ENCODE measurements around the gene PPFIA4.

Gene PPFIA4

GRCh38 chr1:203052601-203053000 lies 26.3 kb downstream of the PPFIA4 start:
- no peaks in the 10 kb centered on the region for H3K36me3 ChIP-seq (ENCODE audit: insufficient read depth, low read length)
- H3K27ac ChIP-seq (ENCODE audit: low read length) = no peak overlapping the region
- H3K4me1 ChIP-seq (ENCODE audit: insufficient read depth, low read length) = no peaks in the 10 kb centered on the region; the same call in 1 of the 2 replicates
- H3K4me2 ChIP-seq (ENCODE audit: insufficient read depth, low read length) = no peak overlapping the region
- no peak overlapping the region for H2AFZ ChIP-seq (ENCODE audit: low read depth, low read length)
- H3K9me3 ChIP-seq (ENCODE audit: insufficient read depth, low read length, severe bottlenecking) = no peaks in the 10 kb centered on the region
- ATAC-seq (ENCODE audit: insufficient read depth, low read depth) (no peak), DNase-seq (no peak)
- peaks cover 3% of the 10 kb centered on the region; the same call in 1 of the 2 replicates for H4K20me1 ChIP-seq (ENCODE audit: insufficient read depth, low read length)
- no peaks in the 10 kb centered on the region for H3K79me2 ChIP-seq (ENCODE audit: insufficient read depth, low read length)
- H3K4me3 ChIP-seq (ENCODE audit: low read depth in 1 of 2, low read length in 2 of 2) = no peak overlapping the region
- TF ChIP-seq CTCF (IDR thresholded peaks at IDR 0.05; ENCODE audit: borderline replicate concordance, extremely low read depth, low read length, poor library complexity, severe bottlenecking) = no peak
- no peak for TF ChIP-seq EZH2 (IDR thresholded peaks at IDR 0.05; ENCODE audit: borderline replicate concordance, low read depth, low read length, severe bottlenecking)
- peaks cover 63% of the 10 kb centered on the region for H3K27me3 ChIP-seq (ENCODE audit: insufficient read depth, low read length, poor library complexity)
- no peak overlapping the region for H3K9ac ChIP-seq (ENCODE audit: low read depth, low read length)

GRCh38 chr1:203054184-203054583 lies 27.9 kb downstream of the PPFIA4 start:
- TF ChIP-seq CTCF (IDR thresholded peaks at IDR 0.05; ENCODE audit: borderline replicate concordance, extremely low read depth, low read length, poor library complexity, severe bottlenecking) (no peak), EZH2 (IDR thresholded peaks at IDR 0.05; ENCODE audit: borderline replicate concordance, low read depth, low read length, severe bottlenecking) (no peak)
- Histone ChIP-seq H3K36me3 (ENCODE audit: insufficient read depth, low read length) (no peaks in the 10 kb centered on the region), H3K79me2 (ENCODE audit: insufficient read depth, low read length) (no peaks in the 10 kb centered on the region), H3K4me2 (ENCODE audit: insufficient read depth, low read length) (no peak overlapping the region), H4K20me1 (ENCODE audit: insufficient read depth, low read length) (peaks cover 3% of the 10 kb centered on the region; the same call in 1 of the 2 replicates), H3K9ac (ENCODE audit: low read depth, low read length) (no peak overlapping the region), H2AFZ (ENCODE audit: low read depth, low read length) (no peak overlapping the region), H3K27ac (ENCODE audit: low read length) (no peak overlapping the region), H3K4me1 (ENCODE audit: insufficient read depth, low read length) (no peaks in the 10 kb centered on the region; the same call in 1 of the 2 replicates), H3K4me3 (ENCODE audit: low read depth in 1 of 2, low read length in 2 of 2) (no peak overlapping the region), H3K9me3 (ENCODE audit: insufficient read depth, low read length, severe bottlenecking) (no peaks in the 10 kb centered on the region), H3K27me3 (ENCODE audit: insufficient read depth, low read length, poor library complexity) (peaks cover 58% of the 10 kb centered on the region)
- DNase-seq (no peak), ATAC-seq (ENCODE audit: insufficient read depth, low read depth) (no peak)

GRCh38 chr1:203054642-203055041 lies 28.4 kb downstream of the PPFIA4 start:
- Histone ChIP-seq H3K4me1 (ENCODE audit: insufficient read depth, low read length) (no peaks in the 10 kb centered on the region; the same call in 1 of the 2 replicates), H3K27me3 (ENCODE audit: insufficient read depth, low read length, poor library complexity) (peaks cover 57% of the 10 kb centered on the region), H3K9ac (ENCODE audit: low read depth, low read length) (no peak overlapping the region), H3K79me2 (ENCODE audit: insufficient read depth, low read length) (no peaks in the 10 kb centered on the region), H3K4me3 (ENCODE audit: low read depth in 1 of 2, low read length in 2 of 2) (no peak overlapping the region), H4K20me1 (ENCODE audit: insufficient read depth, low read length) (peaks cover 3% of the 10 kb centered on the region; the same call in 1 of the 2 replicates), H3K4me2 (ENCODE audit: insufficient read depth, low read length) (no peak overlapping the region), H3K36me3 (ENCODE audit: insufficient read depth, low read length) (no peaks in the 10 kb centered on the region), H2AFZ (ENCODE audit: low read depth, low read length) (no peak overlapping the region), H3K9me3 (ENCODE audit: insufficient read depth, low read length, severe bottlenecking) (no peaks in the 10 kb centered on the region), H3K27ac (ENCODE audit: low read length) (no peak overlapping the region)
- ATAC-seq (ENCODE audit: insufficient read depth, low read depth) = no peak
- no peak for TF ChIP-seq CTCF (IDR thresholded peaks at IDR 0.05; ENCODE audit: borderline replicate concordance, extremely low read depth, low read length, poor library complexity, severe bottlenecking)
- no peak for TF ChIP-seq EZH2 (IDR thresholded peaks at IDR 0.05; ENCODE audit: borderline replicate concordance, low read depth, low read length, severe bottlenecking)
- DNase-seq = no peak

All from DND-41 (cell line).